Glutamatergic neuron (in vitro differentiated cells): Measurements from ENCODE around the gene ETS1. TPM values are rescaled to one million over a fixed set of nuclear protein-coding genes. Genes with fewer than 3 reads are reported as not detected.

Experiments used
- DNase-seq: peaks from one replicate; pipeline ENCODE4 v3.0.0; 2022
- H3K27ac Mint-ChIP-seq: one replicate; pipeline ENCODE4 v1.8.0; 2020; ENCODE audit warnings: mild to moderate bottlenecking, mixed read lengths, inconsistent platforms; ENCODE audit not compliant: unreplicated experiment
- H3K27me3 Mint-ChIP-seq: one replicate; pipeline ENCODE4 v1.8.0; 2020; ENCODE audit warnings: mild to moderate bottlenecking, moderate library complexity, mixed read lengths, inconsistent platforms; ENCODE audit not compliant: unreplicated experiment
- H3K36me3 Mint-ChIP-seq: one replicate; pipeline ENCODE4 v1.8.0; 2020; ENCODE audit warnings: mild to moderate bottlenecking, mixed read lengths, inconsistent platforms; ENCODE audit not compliant: unreplicated experiment
- H3K4me1 Mint-ChIP-seq: one replicate; pipeline ENCODE4 v1.8.0; 2020; ENCODE audit warnings: mild to moderate bottlenecking, low read depth, mixed read lengths, inconsistent platforms; ENCODE audit not compliant: unreplicated experiment
- H3K4me3 Mint-ChIP-seq: one replicate; pipeline ENCODE4 v1.8.0; 2020; ENCODE audit warnings: mild to moderate bottlenecking, mixed read lengths, inconsistent platforms; ENCODE audit not compliant: unreplicated experiment
- H3K9me3 Mint-ChIP-seq: one replicate; pipeline ENCODE4 v1.8.0; 2020; ENCODE audit warnings: mild to moderate bottlenecking, moderate library complexity, mixed read lengths, inconsistent platforms; ENCODE audit not compliant: unreplicated experiment
- total RNA-seq: library from RNA; stranded (reverse); fragmentation: NEBNext Ultra II Directional; extraction: Animal tissue kit (Norgen Biotek cat#: 25700); gene quantifications from one replicate; pipeline ENCODE4 v1.2.1, GENCODE V29; 2021; ENCODE audit not compliant: unreplicated experiment
- TF ChIP-seq, protein P1 (sequence below): fragments of 200-600 bp; sonication (generic); IDR thresholded peaks from one replicate; pipeline ENCODE4 v1.5.0; 2021; ENCODE audit not compliant: partially characterized antibody, unreplicated experiment

ETS1 gene
- total RNA-seq, 1 donor from 2014 or later: 1.0 TPM

DNA sequence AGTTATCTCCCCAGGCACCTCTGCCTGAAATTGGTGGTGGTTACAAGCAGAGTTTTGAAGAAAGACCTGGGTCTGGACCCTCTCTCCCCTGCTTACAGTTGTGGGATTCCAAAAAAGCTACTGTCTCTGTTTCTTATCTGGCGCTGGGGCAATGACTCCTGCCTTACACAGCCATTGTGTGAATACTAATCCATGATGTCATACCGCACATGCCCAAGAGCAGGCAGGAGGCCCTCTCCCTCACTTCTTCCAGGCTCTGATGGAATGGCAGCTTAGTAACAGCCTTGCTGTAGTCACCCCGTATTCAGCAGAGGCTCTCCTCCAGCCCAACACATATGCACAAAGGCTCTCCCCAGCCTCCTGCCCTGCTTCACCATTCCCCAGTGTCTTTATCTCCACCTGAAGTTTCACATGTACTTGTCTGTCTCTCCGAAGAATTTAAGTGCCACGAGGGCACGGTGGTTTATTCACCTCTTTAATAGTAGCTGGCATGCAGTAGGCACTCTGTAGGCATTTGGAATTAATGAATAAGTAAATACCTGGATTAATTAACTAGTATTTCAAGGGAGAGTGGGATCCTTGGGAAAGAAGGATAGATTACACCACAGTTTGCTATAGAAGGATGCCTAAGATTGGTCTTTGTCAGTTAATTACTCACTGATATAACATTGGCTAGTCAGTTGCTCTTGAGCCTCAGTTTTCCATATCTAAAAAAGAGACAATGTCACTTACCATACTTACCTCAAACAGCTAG lies 165.6 kb downstream of the ETS1 start:
- no peaks in the 10 kb centered on the region for H3K9me3 Mint-ChIP-seq
- no peaks in the 10 kb centered on the region for H3K27me3 Mint-ChIP-seq
- H3K4me3 Mint-ChIP-seq: no peak overlapping the region
- TF ChIP-seq, protein P1, sequence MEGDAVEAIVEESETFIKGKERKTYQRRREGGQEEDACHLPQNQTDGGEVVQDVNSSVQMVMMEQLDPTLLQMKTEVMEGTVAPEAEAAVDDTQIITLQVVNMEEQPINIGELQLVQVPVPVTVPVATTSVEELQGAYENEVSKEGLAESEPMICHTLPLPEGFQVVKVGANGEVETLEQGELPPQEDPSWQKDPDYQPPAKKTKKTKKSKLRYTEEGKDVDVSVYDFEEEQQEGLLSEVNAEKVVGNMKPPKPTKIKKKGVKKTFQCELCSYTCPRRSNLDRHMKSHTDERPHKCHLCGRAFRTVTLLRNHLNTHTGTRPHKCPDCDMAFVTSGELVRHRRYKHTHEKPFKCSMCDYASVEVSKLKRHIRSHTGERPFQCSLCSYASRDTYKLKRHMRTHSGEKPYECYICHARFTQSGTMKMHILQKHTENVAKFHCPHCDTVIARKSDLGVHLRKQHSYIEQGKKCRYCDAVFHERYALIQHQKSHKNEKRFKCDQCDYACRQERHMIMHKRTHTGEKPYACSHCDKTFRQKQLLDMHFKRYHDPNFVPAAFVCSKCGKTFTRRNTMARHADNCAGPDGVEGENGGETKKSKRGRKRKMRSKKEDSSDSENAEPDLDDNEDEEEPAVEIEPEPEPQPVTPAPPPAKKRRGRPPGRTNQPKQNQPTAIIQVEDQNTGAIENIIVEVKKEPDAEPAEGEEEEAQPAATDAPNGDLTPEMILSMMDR: no peak
- H3K4me1 Mint-ChIP-seq: peaks cover 9% of the 10 kb centered on the region
- DNase-seq: no peak
- no peaks in the 10 kb centered on the region for H3K36me3 Mint-ChIP-seq
- H3K27ac Mint-ChIP-seq: no peak overlapping the region

DNA sequence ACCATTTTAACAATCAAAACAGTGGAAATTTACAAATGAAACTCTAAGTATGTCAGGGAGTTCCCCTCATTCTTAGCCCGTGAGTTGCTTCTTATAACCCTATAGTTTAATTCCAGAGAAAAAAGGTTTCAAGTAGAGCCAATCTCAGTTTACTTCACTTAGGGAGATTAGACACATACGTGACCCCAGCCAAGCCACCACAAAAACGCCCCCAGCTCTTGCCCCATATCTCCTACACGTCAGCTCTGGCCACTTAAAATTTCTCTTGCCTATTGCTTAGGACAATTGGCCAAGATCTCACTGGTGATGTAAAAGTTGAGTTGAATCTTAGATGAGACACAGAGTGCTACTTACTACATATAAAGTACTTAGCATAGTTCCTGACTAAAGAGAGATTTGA lies 166.4 kb downstream of the ETS1 start:
- H3K4me3 Mint-ChIP-seq: no peak overlapping the region
- H3K36me3 Mint-ChIP-seq: no peaks in the 10 kb centered on the region
- H3K27me3 Mint-ChIP-seq: no peaks in the 10 kb centered on the region
- peaks cover 9% of the 10 kb centered on the region for H3K4me1 Mint-ChIP-seq
- TF ChIP-seq, protein P1: no peak
- no peaks in the 10 kb centered on the region for H3K9me3 Mint-ChIP-seq
- no peak for DNase-seq
- no peak overlapping the region for H3K27ac Mint-ChIP-seq

- H3K9me3 Mint-ChIP-seq: no peaks in the 10 kb centered on the region
- TF ChIP-seq, protein P1: no peak
- H3K4me1 Mint-ChIP-seq: peaks cover 9% of the 10 kb centered on the region
- no peak for DNase-seq
- H3K27ac Mint-ChIP-seq: no peak overlapping the region
- no peaks in the 10 kb centered on the region for H3K36me3 Mint-ChIP-seq
- H3K27me3 Mint-ChIP-seq: no peaks in the 10 kb centered on the region
- H3K4me3 Mint-ChIP-seq: no peak overlapping the region
Observed at GRCh38 chr11:128420265-128420664, 167.1 kb downstream of the ETS1 start.

GRCh38 chr11:128419012-128419767 lies 168.2 kb downstream of the ETS1 start:
- Mint-ChIP-seq H3K9me3 (no peaks in the 10 kb centered on the region), H3K27ac (no peak overlapping the region), H3K36me3 (no peaks in the 10 kb centered on the region), H3K27me3 (no peaks in the 10 kb centered on the region), H3K4me1 (peaks cover 9% of the 10 kb centered on the region), H3K4me3 (no peak overlapping the region)
- TF ChIP-seq, protein P1: no peak
- no peak for DNase-seq
